SU-DHL-6 (cell line): ENCODE measurements around the gene RAP1GAP2.
"Not testable (repeated sequence)": the region's sequence is repeated elsewhere in the genome, so short reads cannot be mapped to it uniquely, and the experiment has no call there.

Experiments used
- H2AFZ ChIP-seq: fragments of 200-600 bp; sonication (generic); 2 replicates; pipeline ENCODE4 v1.6.1; 2014; ENCODE audit warnings: low read depth, mild to moderate bottlenecking, moderate library complexity, mixed read lengths, antibody characterized with exemption, low read length; ENCODE audit not compliant: severe bottlenecking
- H3F3A ChIP-seq: fragments of 200-600 bp; shearing (Covaris generic); 2 replicates; pipeline ENCODE4 v1.6.0; 2016; ENCODE audit warnings: antibody characterized with exemption, mild to moderate bottlenecking; ENCODE audit not compliant: insufficient read depth
- H3K27ac ChIP-seq: fragments of 200-600 bp; sonication (generic); 2 replicates; pipeline ENCODE4 v1.5.1; 2016; ENCODE audit warnings: low read depth, mild to moderate bottlenecking, low read length, moderate library complexity, mixed read lengths
- H3K27me3 ChIP-seq: fragments of 200-600 bp; sonication (generic), shearing (Covaris generic); 2 replicates; pipeline ENCODE4 v1.6.0; 2014; ENCODE audit warnings: mild to moderate bottlenecking, low read length
- H3K36me3 ChIP-seq: fragments of 200-600 bp; sonication (generic); 2 replicates; pipeline ENCODE4 v1.6.1; 2014; ENCODE audit warnings: mild to moderate bottlenecking, low read length, mixed read lengths
- H3K4me2 ChIP-seq: fragments of 300-600, 200-600 bp; shearing (Covaris generic), sonication (generic); 2 replicates; pipeline ENCODE4 v1.6.0; 2014; ENCODE audit warnings: low read length, low read depth, mild to moderate bottlenecking; ENCODE audit not compliant: poor library complexity, severe bottlenecking
- H3K4me3 ChIP-seq: fragments of 200-600 bp; sonication (generic); 2 replicates; pipeline ENCODE4 v1.5.1; 2014; ENCODE audit warnings: antibody characterized with exemption, low read length, mild to moderate bottlenecking, mixed read lengths; ENCODE audit not compliant: insufficient read depth, poor library complexity, severe bottlenecking
- H3K79me2 ChIP-seq: fragments of 200-600 bp; sonication (generic); 2 replicates; pipeline ENCODE4 v1.6.1; 2014; ENCODE audit warnings: mild to moderate bottlenecking, low read length, moderate library complexity; ENCODE audit not compliant: insufficient read depth
- H3K9ac ChIP-seq: fragments of 200-600 bp; sonication (generic); 2 replicates; pipeline ENCODE4 v1.7.0; 2014; ENCODE audit warnings: mild to moderate bottlenecking, low read length
- H3K9me2 ChIP-seq: fragments of 200-600 bp; sonication (generic); replicated peaks from 2 replicates; pipeline ENCODE4 v1.6.1; 2014; ENCODE audit warnings: low read length; ENCODE audit not compliant: insufficient read depth
- H3K9me3 ChIP-seq: fragments of 200-600 bp; sonication (generic); 2 replicates; pipeline ENCODE4 v1.6.1; 2014; ENCODE audit warnings: low read length, mixed read lengths; ENCODE audit not compliant: insufficient read depth
- H4K20me1 ChIP-seq: fragments of 200-600 bp; sonication (generic); 2 replicates; pipeline ENCODE4 v1.6.1; 2014; ENCODE audit warnings: low read depth, mild to moderate bottlenecking, antibody characterized with exemption, low read length, moderate library complexity, mixed read lengths
- CTCF ChIP-seq: fragments of 200-600 bp; sonication (generic); IDR thresholded peaks from one replicate; pipeline ENCODE4 v1.5.1; 2017; ENCODE audit warnings: antibody characterized with exemption, mild to moderate bottlenecking, low read length, moderate library complexity; ENCODE audit not compliant: insufficient read depth, poor library complexity, severe bottlenecking
- EZH2phosphoT487 ChIP-seq: fragments of 200-600 bp; sonication (generic), shearing (Covaris generic); conservative IDR thresholded peaks from 2 replicates; pipeline ENCODE4 v1.6.1; 2018; ENCODE audit warnings: mild to moderate bottlenecking, antibody characterized with exemption, low read length, moderate library complexity, mixed read lengths

RAP1GAP2 gene

GRCh38 chr17:2885733-2886132, 89.5 kb downstream of the RAP1GAP2 start:
- Histone ChIP-seq H3F3A (no peaks in the 10 kb centered on the region), H3K4me3 (no peak overlapping the region), H3K9ac (no peak overlapping the region), H3K27me3 (no peaks in the 10 kb centered on the region), H3K9me2 (no peaks in the 10 kb centered on the region), H4K20me1 (no peaks in the 10 kb centered on the region), H2AFZ (no peak overlapping the region), H3K9me3 (no peaks in the 10 kb centered on the region), H3K27ac (no peak overlapping the region), H3K79me2 (no peaks in the 10 kb centered on the region), H3K4me2 (no peak overlapping the region), H3K36me3 (no peaks in the 10 kb centered on the region)
- TF ChIP-seq CTCF = no peak
- no peak for TF ChIP-seq EZH2phosphoT487

- Histone ChIP-seq H3K4me2 (no peak overlapping the region), H3K9ac (no peak overlapping the region), H3K9me3 (no peaks in the 10 kb centered on the region), H3K4me3 (no peak overlapping the region), H2AFZ (no peak overlapping the region), H3F3A (no peaks in the 10 kb centered on the region), H3K27ac (no peak overlapping the region), H3K27me3 (no peaks in the 10 kb centered on the region), H3K79me2 (no peaks in the 10 kb centered on the region), H3K36me3 (no peaks in the 10 kb centered on the region), H3K9me2 (no peaks in the 10 kb centered on the region), H4K20me1 (no peaks in the 10 kb centered on the region)
- TF ChIP-seq EZH2phosphoT487 (no peak), CTCF (no peak)
Observed at GRCh38 chr17:2888326-2888725, 92.1 kb downstream of the RAP1GAP2 start.

- no peak overlapping the region for H3K4me2 ChIP-seq
- H4K20me1 ChIP-seq = no peaks in the 10 kb centered on the region
- no peak overlapping the region for H3K4me3 ChIP-seq
Observed at GRCh38 chr17:2889256-2889655, 93.0 kb downstream of the RAP1GAP2 start.

GRCh38 chr17:2890778-2891177, 94.5 kb downstream of the RAP1GAP2 start:
- not testable (repeated sequence) for H3K9me2 ChIP-seq, H3K27ac ChIP-seq, H3F3A ChIP-seq, H3K9me3 ChIP-seq, H3K79me2 ChIP-seq, H3K27me3 ChIP-seq, H4K20me1 ChIP-seq, H2AFZ ChIP-seq, H3K36me3 ChIP-seq, H3K4me2 ChIP-seq, H3K4me3 ChIP-seq, H3K9ac ChIP-seq

More at GRCh38 chr17:2889256-2889655, 93.0 kb downstream of the RAP1GAP2 start:
- no peak for TF ChIP-seq CTCF
- no peak for TF ChIP-seq EZH2phosphoT487
- Histone ChIP-seq H3K79me2 (no peaks in the 10 kb centered on the region), H3K9me2 (no peaks in the 10 kb centered on the region), H3K36me3 (no peaks in the 10 kb centered on the region), H2AFZ (no peak overlapping the region), H3K27ac (no peak overlapping the region), H3F3A (no peaks in the 10 kb centered on the region), H3K9me3 (no peaks in the 10 kb centered on the region), H3K9ac (no peak overlapping the region), H3K27me3 (no peaks in the 10 kb centered on the region)
